GM12878 (cell line): ENCODE measurements around the gene S100A14. TPM values are rescaled to one million over a fixed set of nuclear protein-coding genes. Genes with fewer than 3 reads are reported as not detected.

Experiments used
- ASH2L ChIP-seq: fragments of 300-600, 200-600 bp; sonication (generic); IDR thresholded peaks from 2 replicates; pipeline ENCODE4 v1.6.1; 2017; ENCODE audit warnings: low read depth, mild to moderate bottlenecking, borderline replicate concordance
- ATF7 ChIP-seq: fragments of 450-650 bp; IDR thresholded peaks from 2 replicates; pipeline ENCODE4 v1.6.1; 2016; ENCODE audit warnings: low read depth, mild to moderate bottlenecking
- CBX3 ChIP-seq: fragments of 200-600 bp; sonication (generic); IDR thresholded peaks from 2 replicates; pipeline ENCODE4 v1.6.1; 2016; ENCODE audit warnings: low read depth, borderline replicate concordance
- CEBPB ChIP-seq, 2 experiments: fragments of 150-350 bp in 1 of 2; IDR thresholded peaks; 2 replicates each; pipeline ENCODE4 v1.6.1; 2012 to 2014; ENCODE audit warnings: low read depth in 2 of 2, low read length in 2 of 2, borderline replicate concordance in 1 of 2, inconsistent platforms in 1 of 2
- EED ChIP-seq: sonication (generic); IDR thresholded peaks from 2 replicates; pipeline ENCODE4 v1.6.1; 2016; ENCODE audit warnings: antibody characterized with exemption, low read depth
- EGR1 ChIP-seq, 2 experiments: IDR thresholded peaks; 1 replicate in 1 of 2; 2 replicates in 1 of 2; pipeline ENCODE4 v1.6.1; 2011 to 2012; ENCODE audit warnings: low read depth in 2 of 2, low read length in 2 of 2, borderline replicate concordance in 1 of 2, mild to moderate bottlenecking in 1 of 2, moderate library complexity in 1 of 2
- ETV6 ChIP-seq, 2 experiments: fragments of 450-650 bp in 1 of 2; IDR thresholded peaks in 1 of 2; conservative IDR thresholded peaks in 1 of 2; 2 replicates each; pipeline ENCODE4 v1.6.1; 2014; ENCODE audit warnings: antibody characterized with exemption in 1 of 2, borderline replicate concordance in 1 of 2, low read depth in 1 of 2, mild to moderate bottlenecking in 1 of 2, moderate library complexity in 1 of 2
- FOS ChIP-seq: IDR thresholded peaks from 3 replicates; pipeline ENCODE4 v1.6.1; 2011; ENCODE audit warnings: borderline replicate concordance; ENCODE audit not compliant: insufficient read length; ENCODE audit errors: extremely low read depth
- HCFC1 ChIP-seq: fragments of 150-350 bp; IDR thresholded peaks from 2 replicates; pipeline ENCODE4 v1.6.1; 2014; ENCODE audit warnings: low read length
- HDAC6 ChIP-seq: fragments of 200-600 bp; sonication (generic); IDR thresholded peaks from one replicate; pipeline ENCODE4 v1.8.0; 2017; ENCODE audit warnings: antibody characterized with exemption; ENCODE audit not compliant: unreplicated experiment
- LARP7 ChIP-seq: fragments of 450-650 bp; IDR thresholded peaks from 2 replicates; pipeline ENCODE4 v1.6.1; 2017; ENCODE audit warnings: mild to moderate bottlenecking
- NFYB ChIP-seq: IDR thresholded peaks from 2 replicates; pipeline ENCODE4 v1.6.1; 2011; ENCODE audit warnings: low read depth, mild to moderate bottlenecking, low read length, improper control_type of control experiment, moderate library complexity; ENCODE audit not compliant: insufficient read depth
- PAX5 ChIP-seq: IDR thresholded peaks from 2 replicates; pipeline ENCODE4 v1.6.1; 2011; ENCODE audit warnings: low read depth, low read length, borderline replicate concordance
- RAD21 ChIP-seq: IDR thresholded peaks from 2 replicates; pipeline ENCODE4 v1.6.1; 2011; ENCODE audit warnings: mild to moderate bottlenecking, low read depth, low read length, moderate library complexity; ENCODE audit not compliant: insufficient read depth
- RFX5 ChIP-seq: IDR thresholded peaks from 2 replicates; pipeline ENCODE4 v1.6.1; 2011; ENCODE audit warnings: low read depth, low read length, improper control_type of control experiment
- RUNX3 ChIP-seq: IDR thresholded peaks from 2 replicates; pipeline ENCODE4 v1.6.1; 2012; ENCODE audit warnings: low read length, inconsistent platforms
- SMAD5 ChIP-seq: IDR thresholded peaks from 2 replicates; pipeline ENCODE4 v1.6.1; 2016; ENCODE audit warnings: antibody characterized with exemption, low read depth
- SMARCA5 ChIP-seq: fragments of 450-650 bp; IDR thresholded peaks from 2 replicates; pipeline ENCODE4 v1.6.1; 2017; ENCODE audit warnings: mild to moderate bottlenecking
- SMC3 ChIP-seq: IDR thresholded peaks from 2 replicates; pipeline ENCODE4 v1.6.1; 2011; ENCODE audit warnings: low read length, improper control_type of control experiment, borderline replicate concordance
- SPI1 ChIP-seq: IDR thresholded peaks from 2 replicates; pipeline ENCODE4 v1.6.1; 2011; ENCODE audit warnings: low read depth, mild to moderate bottlenecking, low read length, moderate library complexity, borderline replicate concordance; ENCODE audit not compliant: insufficient read depth
- TBL1XR1 ChIP-seq: IDR thresholded peaks from 2 replicates; pipeline ENCODE4 v1.6.1; 2012; ENCODE audit warnings: low read depth, low read length, improper control_type of control experiment
- YBX1 ChIP-seq: fragments of 450-650 bp; IDR thresholded peaks from 2 replicates; pipeline ENCODE4 v1.6.1; 2016; ENCODE audit warnings: antibody characterized with exemption
- ZBED1 ChIP-seq: IDR thresholded peaks from 2 replicates; pipeline ENCODE4 v1.6.1; 2016; ENCODE audit warnings: borderline replicate concordance
- ZNF384 ChIP-seq: IDR thresholded peaks from 2 replicates; pipeline ENCODE4 v1.6.1; 2012; ENCODE audit warnings: low read depth, mild to moderate bottlenecking, low read length, improper control_type of control experiment, borderline replicate concordance
- polyA plus RNA-seq, 11 experiments: library from polyadenylated mRNA; depleted of rRNA in 4 of 11; unstranded in 6 of 11; stranded (reverse) in 5 of 11; fragments of >200 nt; fragmentation: Nextera tagmentation in 4 of 11; fragmentation: Illumina TruSeq in 1 of 11; extraction: Ambion mirVana in 4 of 11; extraction: Trizol in 1 of 11; gene quantifications; 1 replicate in 1 of 11; 2 replicates in 10 of 11; pipeline versions ENCODE4 v1.2.1 to v1.2.3, GENCODE V29; 2011 to 2016; ENCODE audit warnings: inconsistent platforms in 2 of 11, missing spikeins in 2 of 11, low read depth in 1 of 11
- total RNA-seq, 4 experiments: library from RNA; depleted of rRNA in 3 of 4; stranded (reverse); fragments of >200 nt in 3 of 4; fragmentation: Illumina TruSeq in 1 of 4; extraction: Trizol in 1 of 4; gene quantifications; 2 replicates each; pipeline versions ENCODE4 v1.2.1 to v1.2.3, GENCODE V29; 2013 to 2021
- TF ChIP-seq, protein P1 (sequence below), 3 experiments: IDR thresholded peaks in 2 of 3; conservative IDR thresholded peaks in 1 of 3; 2 replicates each; pipeline ENCODE4 v1.5.1; 2011; ENCODE audit warnings: low read depth in 3 of 3, low read length in 3 of 3, mild to moderate bottlenecking in 3 of 3, control low read depth in 2 of 3, moderate library complexity in 2 of 3, inconsistent platforms in 1 of 3, mixed read lengths in 1 of 3; ENCODE audit not compliant: control insufficient read depth in 2 of 3, insufficient read depth in 1 of 3; ENCODE audit errors: extremely low read depth in 1 of 3
- TF ChIP-seq, protein P2 (sequence below): IDR thresholded peaks from 2 replicates; pipeline ENCODE4 v1.6.1; 2011; ENCODE audit warnings: mild to moderate bottlenecking, low read depth, low read length, moderate library complexity; ENCODE audit not compliant: insufficient replicate concordance
- TF ChIP-seq, protein P3 (sequence below): fragments of 450-650 bp; IDR thresholded peaks from 2 replicates; pipeline ENCODE4 v1.6.1; 2016; ENCODE audit warnings: mild to moderate bottlenecking

The S100A14 gene
- total and polyA plus RNA-seq, 10 of the 15 experiments (the other 5 are each of a cell fraction or from before 2014, with no cell fraction given): 0.20 to 0.77 (median 0.45) TPM; not detected in 4

DNA sequence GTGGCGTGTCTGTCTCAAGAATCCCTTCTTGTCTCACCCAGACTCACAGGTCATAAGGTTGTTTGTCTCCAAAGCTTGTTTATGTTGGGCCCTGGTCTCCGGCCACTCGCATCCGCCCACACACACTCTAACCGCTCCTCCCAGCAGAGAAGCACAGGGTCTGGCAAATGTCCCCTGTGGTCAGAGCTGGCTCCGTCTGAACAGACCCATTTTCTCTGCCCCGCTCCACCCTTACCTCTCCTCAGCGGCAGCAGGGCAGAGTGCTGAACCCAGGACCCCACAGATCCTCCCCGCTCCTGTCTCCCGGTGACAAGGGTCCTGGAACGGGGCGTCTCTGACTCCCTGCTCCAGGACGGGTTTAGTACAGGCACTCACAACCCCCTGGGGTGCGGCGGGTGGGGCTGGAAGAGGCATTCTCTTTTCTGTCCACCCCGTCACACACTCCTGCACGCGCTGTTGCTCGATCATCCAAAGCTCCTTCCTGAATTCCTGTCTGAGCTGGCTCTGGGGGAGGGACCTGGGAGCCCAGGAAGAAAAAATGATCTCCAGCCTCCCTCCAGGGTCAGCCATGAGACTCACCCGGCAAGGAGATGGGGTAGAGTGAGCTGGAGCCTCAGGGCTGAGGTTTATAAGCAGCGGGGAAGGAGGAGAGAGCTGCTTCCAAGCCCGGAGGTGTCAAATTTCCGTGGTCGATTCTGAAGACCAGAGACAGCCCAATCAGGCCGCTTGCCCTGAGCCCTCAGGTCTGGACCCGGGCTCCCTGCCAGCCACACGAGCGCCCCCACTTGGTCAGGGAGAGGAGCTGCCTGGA, 11.0 kb upstream of the S100A14 start, which contains the start of gene S100A13 (continued):
- TF ChIP-seq, protein P1, sequence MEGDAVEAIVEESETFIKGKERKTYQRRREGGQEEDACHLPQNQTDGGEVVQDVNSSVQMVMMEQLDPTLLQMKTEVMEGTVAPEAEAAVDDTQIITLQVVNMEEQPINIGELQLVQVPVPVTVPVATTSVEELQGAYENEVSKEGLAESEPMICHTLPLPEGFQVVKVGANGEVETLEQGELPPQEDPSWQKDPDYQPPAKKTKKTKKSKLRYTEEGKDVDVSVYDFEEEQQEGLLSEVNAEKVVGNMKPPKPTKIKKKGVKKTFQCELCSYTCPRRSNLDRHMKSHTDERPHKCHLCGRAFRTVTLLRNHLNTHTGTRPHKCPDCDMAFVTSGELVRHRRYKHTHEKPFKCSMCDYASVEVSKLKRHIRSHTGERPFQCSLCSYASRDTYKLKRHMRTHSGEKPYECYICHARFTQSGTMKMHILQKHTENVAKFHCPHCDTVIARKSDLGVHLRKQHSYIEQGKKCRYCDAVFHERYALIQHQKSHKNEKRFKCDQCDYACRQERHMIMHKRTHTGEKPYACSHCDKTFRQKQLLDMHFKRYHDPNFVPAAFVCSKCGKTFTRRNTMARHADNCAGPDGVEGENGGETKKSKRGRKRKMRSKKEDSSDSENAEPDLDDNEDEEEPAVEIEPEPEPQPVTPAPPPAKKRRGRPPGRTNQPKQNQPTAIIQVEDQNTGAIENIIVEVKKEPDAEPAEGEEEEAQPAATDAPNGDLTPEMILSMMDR (IDR thresholded peaks at IDR 0.05 in 2 of 3, conservative IDR thresholded peaks at IDR 0.05 in 1 of 3; ENCODE audit: control insufficient read depth in 2 of 3, extremely low read depth in 1 of 3, insufficient read depth in 1 of 3, low read depth in 3 of 3, low read length in 3 of 3): peak in 2 of 3 experiments; percentile 49 to 66
- TF ChIP-seq HDAC6 (no peak), RUNX3 (peak; percentile 37; the same call in 1 of the 2 replicates), HCFC1 (no peak), ASH2L (no peak), ETV6 (conservative IDR thresholded peaks at IDR 0.05 in 1 of 2, IDR thresholded peaks at IDR 0.05 in 1 of 2; ENCODE audit: borderline replicate concordance in 1 of 2, low read depth in 1 of 2) (no peak), LARP7 (no peak), ZBED1 (no peak), TBL1XR1 (no peak), ZNF384 (no peak), ATF7 (no peak), FOS (no peak), RAD21 (peak; percentile 41; the same call in 1 of the 2 replicates), CBX3 (no peak), PAX5 (no peak), YBX1 (no peak), RFX5 (no peak), EED (peak; percentile 26; the same call in 1 of the 2 replicates), SPI1 (no peak), SMC3 (peak; percentile 13; the same call in 1 of the 2 replicates), SMARCA5 (no peak), EGR1 (IDR thresholded peaks at IDR 0.05; ENCODE audit: borderline replicate concordance in 1 of 2, low read depth in 2 of 2, low read length in 2 of 2) (peak in 1 of 2 experiments; percentile 75; a peak in 2 of 3 replicates), NFYB (no peak), SMAD5 (no peak), CEBPB (IDR thresholded peaks at IDR 0.05; ENCODE audit: borderline replicate concordance in 1 of 2, low read depth in 2 of 2, low read length in 2 of 2) (no peak)
- TF ChIP-seq, protein P2, sequence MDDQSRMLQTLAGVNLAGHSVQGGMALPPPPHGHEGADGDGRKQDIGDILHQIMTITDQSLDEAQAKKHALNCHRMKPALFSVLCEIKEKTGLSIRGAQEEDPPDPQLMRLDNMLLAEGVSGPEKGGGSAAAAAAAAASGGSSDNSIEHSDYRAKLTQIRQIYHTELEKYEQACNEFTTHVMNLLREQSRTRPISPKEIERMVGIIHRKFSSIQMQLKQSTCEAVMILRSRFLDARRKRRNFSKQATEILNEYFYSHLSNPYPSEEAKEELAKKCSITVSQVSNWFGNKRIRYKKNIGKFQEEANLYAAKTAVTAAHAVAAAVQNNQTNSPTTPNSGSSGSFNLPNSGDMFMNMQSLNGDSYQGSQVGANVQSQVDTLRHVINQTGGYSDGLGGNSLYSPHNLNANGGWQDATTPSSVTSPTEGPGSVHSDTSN: no peak
- TF ChIP-seq, protein P3, sequence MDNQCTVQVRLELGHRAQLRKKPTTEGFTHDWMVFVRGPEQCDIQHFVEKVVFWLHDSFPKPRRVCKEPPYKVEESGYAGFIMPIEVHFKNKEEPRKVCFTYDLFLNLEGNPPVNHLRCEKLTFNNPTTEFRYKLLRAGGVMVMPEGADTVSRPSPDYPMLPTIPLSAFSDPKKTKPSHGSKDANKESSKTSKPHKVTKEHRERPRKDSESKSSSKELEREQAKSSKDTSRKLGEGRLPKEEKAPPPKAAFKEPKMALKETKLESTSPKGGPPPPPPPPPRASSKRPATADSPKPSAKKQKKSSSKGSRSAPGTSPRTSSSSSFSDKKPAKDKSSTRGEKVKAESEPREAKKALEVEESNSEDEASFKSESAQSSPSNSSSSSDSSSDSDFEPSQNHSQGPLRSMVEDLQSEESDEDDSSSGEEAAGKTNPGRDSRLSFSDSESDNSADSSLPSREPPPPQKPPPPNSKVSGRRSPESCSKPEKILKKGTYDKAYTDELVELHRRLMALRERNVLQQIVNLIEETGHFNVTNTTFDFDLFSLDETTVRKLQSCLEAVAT: 0 out of 2 replicates have a peak, but pooled peaks have one; percentile 13
